Thyroid gland (tissue), 4 donors: ENCODE results near the gene PTCH2. TPM values are rescaled to one million over a fixed set of nuclear protein-coding genes. Genes with fewer than 3 reads are reported as not detected.

Source experiments
- DNase-seq, 2 donors: peaks; one replicate each; pipeline ENCODE4 v3.0.0-alpha.2; 2019
- H3K27ac ChIP-seq, 3 donors: fragments of 200-600 bp; sonication (generic); 1 replicate in 2 of 3; 2 replicates in 1 of 3; pipeline ENCODE4 v1.5.1; 2016 to 2019; ENCODE audit warnings: mild to moderate bottlenecking in 1 of 3, moderate library complexity in 1 of 3
- H3K27me3 ChIP-seq: fragments of 200-600 bp; sonication (generic); one replicate; pipeline ENCODE4 v1.5.1; 2019
- H3K36me3 ChIP-seq, 2 donors: fragments of 200-600 bp; sonication (generic); one replicate each; pipeline ENCODE4 v1.5.1; 2016 to 2019
- H3K4me1 ChIP-seq, 2 donors: fragments of 200-600 bp; sonication (generic); one replicate each; pipeline ENCODE4 v1.5.1; 2017 to 2019
- H3K4me3 ChIP-seq, 3 donors: fragments of 200-600 bp; sonication (generic); replicated peaks in 1 of 3; 1 replicate in 2 of 3; 2 replicates in 1 of 3; pipeline ENCODE4 v1.5.1; 2016; ENCODE audit warnings: mild to moderate bottlenecking in 1 of 3
- H3K9me3 ChIP-seq: fragments of 200-600 bp; sonication (generic); one replicate; pipeline ENCODE4 v1.5.1; 2017
- POLR2A ChIP-seq, 2 donors: fragments of 450-650 bp; IDR thresholded peaks; one replicate each; pipeline ENCODE4 v1.6.1; 2017; ENCODE audit warnings: antibody characterized with exemption in 2 of 2, mild to moderate bottlenecking in 2 of 2, moderate library complexity in 1 of 2
- WGBS, 2 donors: methylation state at CpG; one replicate each; pipeline ENCODE4 v1.1.5; 2017; 5-methylcytosine and 5-hydroxymethylcytosine counted together
- intact Hi-C: fragments of 100-400 bp; cut with DNase I; formaldehyde crosslinking; loops from one replicate; pipeline ENCODE4 v1.15.1; 2023
- total RNA-seq, 4 donors: library from RNA; depleted of rRNA; stranded (reverse); fragments of >200 nt; gene quantifications; one replicate each; pipeline ENCODE4 v1.2.3, GENCODE V29; 2016
- TF ChIP-seq, protein P1 (sequence below), 6 experiments: fragments of 200-600 bp in 3 of 6; fragments of 450-650 bp in 3 of 6; sonication (generic) in 3 of 6; IDR thresholded peaks; one replicate each; pipeline ENCODE4 v1.5.1; 2016 to 2019; ENCODE audit warnings: antibody characterized with exemption in 6 of 6, mild to moderate bottlenecking in 2 of 6, inconsistent platforms in 1 of 6, moderate library complexity in 1 of 6

Gene PTCH2
- total RNA-seq, 4 donors from 2014 or later: 0.15 to 1.0 (median 0.52) TPM

DNA sequence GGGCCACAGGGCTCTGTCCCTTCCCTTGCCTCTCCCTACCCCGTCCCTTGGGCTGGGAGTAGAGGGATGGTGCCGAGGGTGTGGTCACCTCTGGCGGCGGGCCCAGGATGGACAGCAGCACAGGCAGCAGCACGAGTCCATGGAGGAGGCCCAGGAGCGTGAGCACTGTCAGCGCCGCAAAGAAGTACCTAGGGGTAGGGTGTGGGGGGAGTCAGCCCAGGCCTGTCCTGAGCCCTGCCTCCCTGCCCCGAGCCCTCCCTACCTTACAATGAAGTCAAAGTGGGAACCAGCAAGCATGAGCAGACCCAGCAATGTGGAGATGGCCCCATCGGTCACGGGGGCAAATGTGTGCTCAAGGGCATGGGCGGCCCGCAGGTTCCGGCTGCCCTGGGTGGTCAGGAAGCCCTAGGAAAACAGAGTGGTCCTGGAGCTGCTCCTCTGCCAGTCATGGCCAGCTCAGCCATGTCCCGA lies 20.0 kb downstream of the PTCH2 start:
- WGBS, 2 donors: 84 to 94% methylated on average over 7 of the region's 15 CpGs
- no peaks in the 10 kb centered on the region for H3K36me3 ChIP-seq
- no peaks in the 10 kb centered on the region for H3K9me3 ChIP-seq
- TF ChIP-seq POLR2A (IDR thresholded peaks at IDR 0.05): no peak
- TF ChIP-seq, protein P1, sequence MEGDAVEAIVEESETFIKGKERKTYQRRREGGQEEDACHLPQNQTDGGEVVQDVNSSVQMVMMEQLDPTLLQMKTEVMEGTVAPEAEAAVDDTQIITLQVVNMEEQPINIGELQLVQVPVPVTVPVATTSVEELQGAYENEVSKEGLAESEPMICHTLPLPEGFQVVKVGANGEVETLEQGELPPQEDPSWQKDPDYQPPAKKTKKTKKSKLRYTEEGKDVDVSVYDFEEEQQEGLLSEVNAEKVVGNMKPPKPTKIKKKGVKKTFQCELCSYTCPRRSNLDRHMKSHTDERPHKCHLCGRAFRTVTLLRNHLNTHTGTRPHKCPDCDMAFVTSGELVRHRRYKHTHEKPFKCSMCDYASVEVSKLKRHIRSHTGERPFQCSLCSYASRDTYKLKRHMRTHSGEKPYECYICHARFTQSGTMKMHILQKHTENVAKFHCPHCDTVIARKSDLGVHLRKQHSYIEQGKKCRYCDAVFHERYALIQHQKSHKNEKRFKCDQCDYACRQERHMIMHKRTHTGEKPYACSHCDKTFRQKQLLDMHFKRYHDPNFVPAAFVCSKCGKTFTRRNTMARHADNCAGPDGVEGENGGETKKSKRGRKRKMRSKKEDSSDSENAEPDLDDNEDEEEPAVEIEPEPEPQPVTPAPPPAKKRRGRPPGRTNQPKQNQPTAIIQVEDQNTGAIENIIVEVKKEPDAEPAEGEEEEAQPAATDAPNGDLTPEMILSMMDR (IDR thresholded peaks at IDR 0.05): no peak
- H3K27ac ChIP-seq: no peak overlapping the region
- H3K4me1 ChIP-seq: peaks cover 4 to 25% of the 10 kb centered on the region in 2 donors
- H3K27me3 ChIP-seq: no peaks in the 10 kb centered on the region
- no peak for DNase-seq
- no peak overlapping the region for H3K4me3 ChIP-seq
- intact Hi-C loops: no loop called here

DNA sequence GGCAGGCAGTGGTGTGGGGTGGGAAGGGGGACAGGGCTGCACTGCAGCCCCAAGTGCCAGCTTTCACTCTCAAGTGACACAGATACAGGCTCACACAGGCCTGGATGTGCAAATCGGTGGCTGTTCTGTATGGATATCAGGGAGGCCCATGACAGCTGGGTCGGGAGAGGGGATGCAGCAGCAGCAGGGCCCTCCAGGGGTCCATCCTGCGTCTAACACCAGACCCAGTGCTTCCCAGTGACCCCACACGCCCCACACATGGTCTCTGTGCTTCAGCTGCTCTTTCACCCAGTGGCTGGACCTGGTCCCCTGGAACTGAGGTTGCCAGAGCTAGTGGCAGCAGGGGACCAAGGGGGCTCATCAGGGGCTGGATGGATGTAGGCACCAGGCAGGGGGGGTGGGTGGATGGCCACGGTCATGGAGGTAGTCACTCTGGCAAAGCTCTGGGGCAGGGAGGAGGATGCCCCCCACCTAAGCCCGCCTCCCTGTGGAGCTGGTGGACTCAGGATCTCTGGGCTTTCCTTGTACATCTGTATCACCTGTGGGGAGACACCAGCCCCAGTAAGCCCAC lies 20.8 kb downstream of the PTCH2 start:
- no peaks in the 10 kb centered on the region for H3K9me3 ChIP-seq
- intact Hi-C loops: no loop called here
- H3K27me3 ChIP-seq: no peaks in the 10 kb centered on the region
- H3K36me3 ChIP-seq: no peaks in the 10 kb centered on the region
- no peak overlapping the region for H3K27ac ChIP-seq
- no peak for DNase-seq
- no peak for TF ChIP-seq POLR2A (IDR thresholded peaks at IDR 0.05)
- TF ChIP-seq, protein P1 (IDR thresholded peaks at IDR 0.05): no peak
- whole genome bisulfite sequencing, 2 donors: 83 to 100% methylated on average over 1 to 6 of the region's 6 CpGs
- peaks cover 4 to 25% of the 10 kb centered on the region in 2 donors for H3K4me1 ChIP-seq
- H3K4me3 ChIP-seq: no peak overlapping the region

DNA sequence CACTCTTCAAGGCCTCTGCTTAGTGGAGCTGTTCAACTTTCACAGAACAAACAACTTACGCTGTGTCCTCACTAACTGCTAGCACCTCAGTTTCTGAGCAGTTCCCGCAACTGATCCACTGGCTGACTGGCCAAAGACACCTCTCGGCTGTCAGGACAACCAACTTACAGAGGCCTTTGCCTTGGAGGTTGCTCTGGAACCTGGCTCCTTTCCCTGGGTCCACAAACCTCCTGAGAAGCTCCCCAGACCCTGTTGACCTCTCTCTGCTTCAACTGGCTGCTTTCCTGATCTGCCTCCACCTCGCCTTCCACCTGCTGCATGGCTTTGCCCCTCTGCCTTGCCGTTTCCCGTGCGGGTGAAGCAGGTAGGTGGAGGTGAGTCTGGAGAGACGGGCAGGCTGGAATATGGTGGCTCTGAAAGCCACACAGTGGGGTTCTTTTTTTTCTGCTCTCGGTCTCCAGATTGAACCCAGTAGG lies 21.8 kb downstream of the PTCH2 start:
- H3K4me3 ChIP-seq: no peak overlapping the region
- intact Hi-C loops: no loop called here

DNA sequence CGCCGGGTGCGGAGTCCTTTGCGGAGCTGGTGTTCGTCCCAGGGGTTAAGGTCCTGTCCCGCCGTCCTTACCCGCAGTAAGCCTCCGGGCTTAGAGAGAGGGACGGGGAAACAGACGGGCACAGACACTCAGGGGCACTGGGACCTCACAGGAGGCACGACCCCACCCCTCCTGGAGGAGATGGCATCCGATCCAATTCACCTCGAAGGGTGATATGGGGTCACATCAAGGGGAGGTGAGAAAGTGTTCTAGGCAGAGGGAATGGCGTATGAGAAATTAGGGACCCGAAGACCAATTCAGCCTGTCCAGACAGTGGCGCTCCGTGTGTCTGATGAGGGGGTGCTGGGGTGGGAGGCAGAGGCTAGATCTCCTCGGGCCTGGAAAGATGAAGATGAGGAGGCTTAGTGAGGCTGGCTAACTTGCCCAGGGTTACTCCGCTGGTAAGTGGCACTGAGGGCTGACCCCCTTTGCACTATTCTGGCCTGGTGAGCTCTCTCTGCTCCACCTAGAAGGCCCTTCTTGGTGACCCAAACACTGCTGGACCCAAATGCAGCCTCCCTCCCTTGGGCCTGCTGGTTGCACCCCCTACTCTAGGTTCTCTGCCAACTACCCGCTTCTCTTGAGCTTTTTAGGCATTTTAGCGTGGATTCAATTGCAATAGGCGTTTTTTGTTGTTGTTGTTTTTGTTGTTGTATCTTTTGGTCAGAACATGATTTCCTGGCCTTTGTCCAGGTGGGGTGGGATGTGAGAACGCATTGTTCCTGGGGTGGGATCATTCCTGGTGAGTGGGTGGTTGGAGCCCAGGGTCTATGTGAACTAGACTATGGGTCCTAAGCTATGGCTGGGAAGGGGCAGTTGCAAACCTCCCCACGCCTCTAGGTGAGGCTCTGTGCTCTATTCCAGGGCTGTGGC lies 22.5 kb downstream of the PTCH2 start:
- H3K4me1 ChIP-seq: peaks cover 4 to 25% of the 10 kb centered on the region in 2 donors
- no peaks in the 10 kb centered on the region for H3K27me3 ChIP-seq
- H3K27ac ChIP-seq: peak overlapping the region; percentile 97 to 98 (median 97)
- DNase-seq: peak in 1 of 2 donors; percentile 18
- H3K9me3 ChIP-seq: no peaks in the 10 kb centered on the region
- intact Hi-C loops: no loop called here
- peak overlapping the region in 1 of 3 donors; percentile 38 for H3K4me3 ChIP-seq
- no peaks in the 10 kb centered on the region for H3K36me3 ChIP-seq
- WGBS, 2 donors: 36 to 42% methylated on average over 19 to 23 of the region's 25 CpGs
- TF ChIP-seq POLR2A (IDR thresholded peaks at IDR 0.05): no peak
- TF ChIP-seq, protein P1 (IDR thresholded peaks at IDR 0.05): peak in 1 of 6 experiments; percentile 18

More for the DNA sequence above, 21.8 kb downstream of the PTCH2 start:
- TF ChIP-seq, protein P1 (IDR thresholded peaks at IDR 0.05): no peak
- TF ChIP-seq POLR2A (IDR thresholded peaks at IDR 0.05): no peak
- no peaks in the 10 kb centered on the region for H3K36me3 ChIP-seq
- peak overlapping the region in 2 of 3 donors; percentile 97 to 98 for H3K27ac ChIP-seq
- DNase-seq: no peak
- peaks cover 4 to 25% of the 10 kb centered on the region in 2 donors for H3K4me1 ChIP-seq
- 79 to 82% methylated on average over 9 of the region's 9 CpGs for WGBS, 2 donors
- no peaks in the 10 kb centered on the region for H3K27me3 ChIP-seq
- H3K9me3 ChIP-seq: no peaks in the 10 kb centered on the region
